ENCODE measurements around the gene RPS3. TPM values are rescaled to one million over a fixed set of nuclear protein-coding genes. Genes with fewer than 3 reads are reported as not detected.

The RPS3 gene
- total and polyA plus RNA-seq, 2 of the 13 experiments (the other 11 are each of a cell fraction or from before 2014, with no cell fraction given), result 2,143 to 3,616 TPM

DNA sequence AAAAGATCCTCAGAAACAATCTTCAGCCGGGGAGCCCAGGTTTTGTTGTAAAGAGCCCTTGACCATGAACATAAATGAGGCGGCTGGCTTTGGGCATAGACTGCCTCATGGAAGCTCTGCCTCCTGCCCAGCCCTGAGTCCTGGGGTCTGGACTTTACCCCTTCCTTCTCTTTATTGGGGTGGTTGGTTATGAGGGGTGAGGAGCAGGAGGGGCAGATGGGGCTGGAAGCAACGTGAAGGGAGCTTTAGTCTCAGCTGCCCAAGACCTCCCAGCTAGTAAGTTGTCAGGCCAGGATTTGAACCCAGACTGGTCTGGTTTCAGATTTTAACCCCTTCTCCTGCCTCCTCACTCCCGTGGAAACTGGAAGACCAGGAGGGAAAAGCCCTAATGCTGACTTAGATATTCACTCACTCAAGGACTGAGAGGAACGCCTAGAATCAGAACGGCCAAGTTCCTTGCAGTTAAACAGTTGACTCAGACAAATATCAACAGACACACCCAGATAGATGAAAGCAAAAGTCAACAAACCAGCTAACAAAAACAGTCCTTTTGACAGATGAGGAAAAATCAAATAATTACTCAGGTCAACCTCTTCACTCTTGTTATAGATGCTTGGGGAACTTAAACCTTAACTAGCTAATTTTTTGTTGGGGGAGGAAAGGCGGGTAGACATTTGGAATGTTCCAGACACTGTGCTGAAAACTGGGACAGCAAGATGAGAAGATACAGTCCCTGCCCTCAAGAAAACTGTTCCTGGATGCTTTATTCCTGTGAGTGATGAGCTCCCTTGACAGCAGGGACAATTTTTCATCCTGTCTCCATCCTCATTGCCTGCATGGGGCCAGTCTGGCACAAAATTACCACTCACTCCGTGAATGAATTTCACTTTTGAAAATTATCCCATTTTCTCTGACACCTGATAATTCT is 27.1 kb upstream of the RPS3 start (continued):
- TF ChIP-seq, protein P1, sequence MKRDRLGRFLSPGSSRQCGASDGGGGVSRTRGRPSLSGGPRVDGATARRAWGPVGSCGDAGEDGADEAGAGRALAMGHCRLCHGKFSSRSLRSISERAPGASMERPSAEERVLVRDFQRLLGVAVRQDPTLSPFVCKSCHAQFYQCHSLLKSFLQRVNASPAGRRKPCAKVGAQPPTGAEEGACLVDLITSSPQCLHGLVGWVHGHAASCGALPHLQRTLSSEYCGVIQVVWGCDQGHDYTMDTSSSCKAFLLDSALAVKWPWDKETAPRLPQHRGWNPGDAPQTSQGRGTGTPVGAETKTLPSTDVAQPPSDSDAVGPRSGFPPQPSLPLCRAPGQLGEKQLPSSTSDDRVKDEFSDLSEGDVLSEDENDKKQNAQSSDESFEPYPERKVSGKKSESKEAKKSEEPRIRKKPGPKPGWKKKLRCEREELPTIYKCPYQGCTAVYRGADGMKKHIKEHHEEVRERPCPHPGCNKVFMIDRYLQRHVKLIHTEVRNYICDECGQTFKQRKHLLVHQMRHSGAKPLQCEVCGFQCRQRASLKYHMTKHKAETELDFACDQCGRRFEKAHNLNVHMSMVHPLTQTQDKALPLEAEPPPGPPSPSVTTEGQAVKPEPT (CRISPR knock-in tag; IDR thresholded peaks at IDR 0.05; ENCODE audit: low read depth), result no peak
- TF ChIP-seq ZNF788 (CRISPR knock-in tag; IDR thresholded peaks at IDR 0.05; ENCODE audit: borderline replicate concordance), result no peak
- no peak for TF ChIP-seq SCMH1 (CRISPR knock-in tag; IDR thresholded peaks at IDR 0.05; ENCODE audit: borderline replicate concordance)
- TF ChIP-seq, protein P2, sequence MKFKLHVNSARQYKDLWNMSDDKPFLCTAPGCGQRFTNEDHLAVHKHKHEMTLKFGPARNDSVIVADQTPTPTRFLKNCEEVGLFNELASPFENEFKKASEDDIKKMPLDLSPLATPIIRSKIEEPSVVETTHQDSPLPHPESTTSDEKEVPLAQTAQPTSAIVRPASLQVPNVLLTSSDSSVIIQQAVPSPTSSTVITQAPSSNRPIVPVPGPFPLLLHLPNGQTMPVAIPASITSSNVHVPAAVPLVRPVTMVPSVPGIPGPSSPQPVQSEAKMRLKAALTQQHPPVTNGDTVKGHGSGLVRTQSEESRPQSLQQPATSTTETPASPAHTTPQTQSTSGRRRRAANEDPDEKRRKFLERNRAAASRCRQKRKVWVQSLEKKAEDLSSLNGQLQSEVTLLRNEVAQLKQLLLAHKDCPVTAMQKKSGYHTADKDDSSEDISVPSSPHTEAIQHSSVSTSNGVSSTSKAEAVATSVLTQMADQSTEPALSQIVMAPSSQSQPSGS (CRISPR knock-in tag; IDR thresholded peaks at IDR 0.05), result no peak
- TF ChIP-seq, protein P3, sequence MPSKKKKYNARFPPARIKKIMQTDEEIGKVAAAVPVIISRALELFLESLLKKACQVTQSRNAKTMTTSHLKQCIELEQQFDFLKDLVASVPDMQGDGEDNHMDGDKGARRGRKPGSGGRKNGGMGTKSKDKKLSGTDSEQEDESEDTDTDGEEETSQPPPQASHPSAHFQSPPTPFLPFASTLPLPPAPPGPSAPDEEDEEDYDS (CRISPR knock-in tag; IDR thresholded peaks at IDR 0.05), result no peak
- TF ChIP-seq, protein P4, sequence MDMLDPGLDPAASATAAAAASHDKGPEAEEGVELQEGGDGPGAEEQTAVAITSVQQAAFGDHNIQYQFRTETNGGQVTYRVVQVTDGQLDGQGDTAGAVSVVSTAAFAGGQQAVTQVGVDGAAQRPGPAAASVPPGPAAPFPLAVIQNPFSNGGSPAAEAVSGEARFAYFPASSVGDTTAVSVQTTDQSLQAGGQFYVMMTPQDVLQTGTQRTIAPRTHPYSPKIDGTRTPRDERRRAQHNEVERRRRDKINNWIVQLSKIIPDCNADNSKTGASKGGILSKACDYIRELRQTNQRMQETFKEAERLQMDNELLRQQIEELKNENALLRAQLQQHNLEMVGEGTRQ (IDR thresholded peaks at IDR 0.05; ENCODE audit: low read depth, low read length), result no peak
- TF ChIP-seq, protein P4 (CRISPR knock-in tag; IDR thresholded peaks at IDR 0.05; ENCODE audit: borderline replicate concordance), result no peak
- TF ChIP-seq, protein P5, sequence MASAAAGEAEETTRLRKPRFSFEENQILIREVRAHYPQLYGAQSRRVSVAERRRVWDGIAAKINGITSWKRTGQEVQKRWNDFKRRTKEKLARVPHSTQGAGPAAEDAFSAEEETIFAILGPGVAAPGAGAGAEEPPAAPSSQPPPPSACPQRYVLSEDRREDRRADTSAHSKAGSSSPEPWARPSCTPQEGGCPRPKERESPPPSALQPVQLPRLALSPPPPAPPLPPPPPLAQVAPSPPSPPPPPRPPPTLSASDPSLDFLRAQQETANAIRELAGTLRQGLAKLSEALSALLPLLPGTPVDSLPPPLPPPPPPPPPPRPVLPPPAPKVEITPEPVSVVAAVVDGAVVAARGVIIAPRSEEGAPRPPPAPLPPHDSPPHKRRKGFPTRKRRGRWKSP (CRISPR knock-in tag; IDR thresholded peaks at IDR 0.05), result no peak
- TF ChIP-seq, protein P6, sequence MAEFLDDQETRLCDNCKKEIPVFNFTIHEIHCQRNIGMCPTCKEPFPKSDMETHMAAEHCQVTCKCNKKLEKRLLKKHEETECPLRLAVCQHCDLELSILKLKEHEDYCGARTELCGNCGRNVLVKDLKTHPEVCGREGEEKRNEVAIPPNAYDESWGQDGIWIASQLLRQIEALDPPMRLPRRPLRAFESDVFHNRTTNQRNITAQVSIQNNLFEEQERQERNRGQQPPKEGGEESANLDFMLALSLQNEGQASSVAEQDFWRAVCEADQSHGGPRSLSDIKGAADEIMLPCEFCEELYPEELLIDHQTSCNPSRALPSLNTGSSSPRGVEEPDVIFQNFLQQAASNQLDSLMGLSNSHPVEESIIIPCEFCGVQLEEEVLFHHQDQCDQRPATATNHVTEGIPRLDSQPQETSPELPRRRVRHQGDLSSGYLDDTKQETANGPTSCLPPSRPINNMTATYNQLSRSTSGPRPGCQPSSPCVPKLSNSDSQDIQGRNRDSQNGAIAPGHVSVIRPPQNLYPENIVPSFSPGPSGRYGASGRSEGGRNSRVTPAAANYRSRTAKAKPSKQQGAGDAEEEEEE (CRISPR knock-in tag; IDR thresholded peaks at IDR 0.05; ENCODE audit: borderline replicate concordance), result no peak
- TF ChIP-seq ZNF605 (CRISPR knock-in tag; IDR thresholded peaks at IDR 0.05), result 0 out of 2 replicates have a peak, but pooled peaks have one; percentile 39
- TF ChIP-seq POLR2G (IDR thresholded peaks at IDR 0.05; ENCODE audit: low read depth, low read length), result no peak
- TF ChIP-seq, protein P7, sequence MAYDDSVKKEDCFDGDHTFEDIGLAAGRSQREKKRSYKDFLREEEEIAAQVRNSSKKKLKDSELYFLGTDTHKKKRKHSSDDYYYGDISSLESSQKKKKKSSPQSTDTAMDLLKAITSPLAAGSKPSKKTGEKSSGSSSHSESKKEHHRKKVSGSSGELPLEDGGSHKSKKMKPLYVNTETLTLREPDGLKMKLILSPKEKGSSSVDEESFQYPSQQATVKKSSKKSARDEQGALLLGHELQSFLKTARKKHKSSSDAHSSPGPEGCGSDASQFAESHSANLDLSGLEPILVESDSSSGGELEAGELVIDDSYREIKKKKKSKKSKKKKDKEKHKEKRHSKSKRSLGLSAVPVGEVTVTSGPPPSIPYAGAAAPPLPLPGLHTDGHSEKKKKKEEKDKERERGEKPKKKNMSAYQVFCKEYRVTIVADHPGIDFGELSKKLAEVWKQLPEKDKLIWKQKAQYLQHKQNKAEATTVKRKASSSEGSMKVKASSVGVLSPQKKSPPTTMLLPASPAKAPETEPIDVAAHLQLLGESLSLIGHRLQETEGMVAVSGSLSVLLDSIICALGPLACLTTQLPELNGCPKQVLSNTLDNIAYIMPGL (CRISPR knock-in tag; IDR thresholded peaks at IDR 0.05; ENCODE audit: borderline replicate concordance in 1 of 2, low read depth in 1 of 2), result no peak
- TF ChIP-seq ZFP82 (CRISPR knock-in tag; IDR thresholded peaks at IDR 0.05; ENCODE audit: borderline replicate concordance), result no peak
- no peak for TF ChIP-seq RARG (CRISPR knock-in tag; IDR thresholded peaks at IDR 0.05; ENCODE audit: low read depth)
- TF ChIP-seq ELF1 (CRISPR knock-in tag; IDR thresholded peaks at IDR 0.05), result no peak

All from HepG2 (cell line).